K562 (cell line): ENCODE results near the gene MKS1. TPM values are rescaled to one million over a fixed set of nuclear protein-coding genes. Genes with fewer than 3 reads are reported as not detected.

Experiments used
- CREB5 ChIP-seq: fragments of 250-450 bp; sonication (Bioruptor Pico); IDR thresholded peaks from 2 replicates; pipeline ENCODE4 v1.5.0; 2020; ENCODE audit warnings: mild to moderate bottlenecking
- HDAC3 ChIP-seq: fragments of 450-650 bp; IDR thresholded peaks from 2 replicates; pipeline ENCODE4 v1.6.1; 2018; ENCODE audit warnings: borderline replicate concordance, mild to moderate bottlenecking, moderate library complexity; ENCODE audit not compliant: partially characterized antibody
- HNRNPL ChIP-seq: fragments of 200-400 bp; formaldehyde crosslinking; IDR thresholded peaks from 2 replicates; pipeline ENCODE4 v1.6.1; 2017; ENCODE audit warnings: low read depth, mild to moderate bottlenecking, low read length
- MECOM ChIP-seq: fragments of 250-450 bp; sonication (Bioruptor Pico); IDR thresholded peaks from 2 replicates; pipeline ENCODE4 v1.8.0; 2022; ENCODE audit warnings: inconsistent platforms
- RBM17 ChIP-seq: fragments of 200-400 bp; formaldehyde crosslinking; IDR thresholded peaks from 2 replicates; pipeline ENCODE4 v1.6.1; 2017; ENCODE audit warnings: low read depth, mild to moderate bottlenecking, low read length, borderline replicate concordance
- RFX1 ChIP-seq: fragments of 450-650 bp; IDR thresholded peaks from 2 replicates; pipeline ENCODE4 v1.6.1; 2016; ENCODE audit warnings: mild to moderate bottlenecking, moderate library complexity
- SRF ChIP-seq, 2 experiments: fragments of 250-450, 450-650 bp in 1 of 2; sonication (Bioruptor Pico) in 1 of 2; sonication (generic) in 1 of 2; formaldehyde crosslinking; IDR thresholded peaks; 2 replicates each; pipeline versions ENCODE4 v1.5.0 to v1.5.1; 2020 to 2022; ENCODE audit warnings: mild to moderate bottlenecking in 1 of 2, missing genetic modification reagents in 1 of 2
- TRIM28 ChIP-seq: fragments of 450-650 bp; IDR thresholded peaks from 2 replicates; pipeline ENCODE4 v1.6.1; 2017
- ZBTB12 ChIP-seq: fragments of 250-450 bp; sonication (Bioruptor Pico); IDR thresholded peaks from 2 replicates; pipeline ENCODE4 v1.4.0; 2020
- polyA plus RNA-seq, 8 experiments: library from polyadenylated mRNA; depleted of rRNA in 4 of 8; stranded (reverse) in 5 of 8; unstranded in 3 of 8; fragments of >200 nt; fragmentation: Nextera tagmentation in 2 of 8; fragmentation: Illumina TruSeq in 1 of 8; extraction: Ambion mirVana in 2 of 8; extraction: Trizol in 1 of 8; gene quantifications; 2 replicates each; pipeline versions ENCODE4 v1.2.1 to v1.2.3, GENCODE V29; 2011 to 2014; ENCODE audit warnings: inconsistent platforms in 1 of 8, missing spikeins in 1 of 8
- total RNA-seq, 7 experiments: library from RNA; depleted of rRNA in 6 of 7; stranded (reverse); fragments of >200 nt in 6 of 7; fragmentation: Illumina TruSeq in 2 of 7; extraction: Trizol in 2 of 7; gene quantifications; 2 replicates each; pipeline versions ENCODE4 v1.2.1 to v1.2.3, GENCODE V29; 2011 to 2021; ENCODE audit warnings: low replicate concordance in 1 of 7

Gene MKS1
- total and polyA plus RNA-seq, 9 of the 15 experiments (the other 6 are each of a cell fraction or from before 2014, with no cell fraction given), result 16.3 to 31.0 (median 25.9) TPM

GRCh38 chr17:58233543-58233942, 14.5 kb upstream of the MKS1 start (continued):
- TF ChIP-seq HDAC3, result no peak
- TF ChIP-seq ZBTB12 (CRISPR knock-in tag), result no peak
- no peak for TF ChIP-seq CREB5 (CRISPR knock-in tag)
- TF ChIP-seq HNRNPL, result no peak
- TF ChIP-seq TRIM28, result no peak
- no peak for TF ChIP-seq RBM17
- no peak for TF ChIP-seq RFX1
- no peak for TF ChIP-seq SRF (CRISPR knock-in tag; IDR thresholded peaks at IDR 0.05)
- no peak for TF ChIP-seq MECOM (CRISPR knock-in tag)
